HG03064 (cell line): ENCODE data around the gene OMA1.

Experiments
- ATAC-seq: cut with Tn5 transposase; IDR thresholded peaks from one replicate; pipeline ENCODE4 v1.9.1; 2021; ENCODE audit warnings: low read depth; ENCODE audit not compliant: unreplicated experiment

OMA1 gene

DNA sequence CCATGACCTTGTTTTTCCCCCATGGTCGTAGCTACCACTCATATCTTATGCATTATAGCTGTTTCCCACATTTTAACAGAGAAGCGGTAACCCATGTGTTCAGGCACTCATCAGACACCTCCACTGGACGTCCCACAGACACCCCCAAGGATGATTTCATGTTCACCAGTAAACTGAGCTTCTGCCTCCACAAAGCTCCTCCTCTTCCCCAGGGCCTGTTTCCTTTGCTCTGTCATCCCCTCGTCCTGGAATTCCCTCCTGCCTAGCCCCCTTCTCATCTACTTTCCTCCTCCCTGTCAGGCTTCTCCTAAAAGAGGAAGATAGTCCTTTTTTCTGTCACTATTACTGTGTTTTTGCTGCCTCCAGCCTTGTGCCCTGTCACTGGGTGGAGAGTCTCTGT lies 111.2 kb downstream of the OMA1 start:
- ATAC-seq, result no peak

GRCh38 chr1:58434607-58435006 lies 111.9 kb downstream of the OMA1 start:
- no peak for ATAC-seq

GRCh38 chr1:58434181-58434580 lies 112.3 kb downstream of the OMA1 start:
- no peak for ATAC-seq

DNA sequence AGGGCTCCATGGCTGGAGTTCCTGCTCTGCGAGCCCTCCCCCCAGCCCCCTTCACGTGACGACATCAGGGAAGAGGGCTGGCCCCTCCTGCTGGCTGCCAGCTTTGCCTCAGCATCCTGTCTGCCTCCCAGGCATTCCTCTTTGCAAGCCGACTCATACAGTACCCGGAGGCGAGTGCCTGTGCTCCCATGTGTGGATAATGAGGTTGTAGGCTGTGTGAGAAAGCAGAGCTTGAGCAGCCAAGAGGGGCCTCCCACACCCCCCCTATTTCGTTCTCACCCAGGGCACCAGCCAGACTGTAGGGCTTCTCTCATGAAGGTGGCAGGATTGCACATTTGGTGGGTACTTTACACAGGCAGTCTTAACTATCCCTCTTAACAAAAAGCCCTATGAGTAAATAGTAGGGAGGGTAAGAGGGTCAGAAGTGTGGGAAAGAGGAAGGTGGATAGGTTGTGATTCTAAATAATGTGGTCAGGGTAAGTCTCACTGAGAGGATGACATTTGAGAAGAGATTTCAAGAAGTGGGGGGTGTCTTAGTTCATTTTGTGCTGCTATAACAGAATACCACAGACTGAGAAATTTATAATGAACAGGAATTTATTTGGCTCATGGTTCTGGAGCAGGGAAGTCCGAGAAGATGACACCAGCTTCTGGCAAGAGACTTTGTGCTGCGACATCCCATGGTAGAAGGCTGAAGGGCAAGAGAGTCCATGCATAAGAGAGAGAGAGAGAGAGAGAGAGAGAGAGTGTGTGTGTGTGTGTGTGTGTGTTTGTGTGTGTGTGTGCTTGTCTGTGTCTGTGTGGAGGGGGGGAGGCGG lies 113.5 kb downstream of the OMA1 start:
- no peak for ATAC-seq

- no peak for ATAC-seq
Observed at GRCh38 chr1:58431901-58432620, 114.5 kb downstream of the OMA1 start.
